RWPE1 (cell line): Measurements from ENCODE around the gene TRABD2B.

Experiments used
- CTCF ChIA-PET: fragments of 350-600 bp; sonication (Branson Sonifier 250); formaldehyde crosslinking; extraction: SDS; loops from one replicate; lab custom pipeline; 2021; lab: Yijun Ruan, JAX
- POLR2A ChIA-PET: fragments of 400-600 bp; formaldehyde crosslinking; extraction: SDS; loops from one replicate; lab custom pipeline; 2020; ENCODE audit warnings: antibody characterized with exemption; ENCODE audit not compliant: low non-redundant PET; lab: Yijun Ruan, JAX
- DNase-seq: peaks from one replicate; pipeline ENCODE4 v3.0.0; 2012; ENCODE audit warnings: low spot score
- H3K27ac ChIP-seq: fragments of 450-650 bp; 2 replicates; pipeline ENCODE4 v1.5.1; 2017
- CTCF ChIP-seq: fragments of 450-650 bp; conservative IDR thresholded peaks from 2 replicates; pipeline ENCODE4 v1.5.1; 2017; ENCODE audit warnings: low read depth, mild to moderate bottlenecking

TRABD2B gene

DNA sequence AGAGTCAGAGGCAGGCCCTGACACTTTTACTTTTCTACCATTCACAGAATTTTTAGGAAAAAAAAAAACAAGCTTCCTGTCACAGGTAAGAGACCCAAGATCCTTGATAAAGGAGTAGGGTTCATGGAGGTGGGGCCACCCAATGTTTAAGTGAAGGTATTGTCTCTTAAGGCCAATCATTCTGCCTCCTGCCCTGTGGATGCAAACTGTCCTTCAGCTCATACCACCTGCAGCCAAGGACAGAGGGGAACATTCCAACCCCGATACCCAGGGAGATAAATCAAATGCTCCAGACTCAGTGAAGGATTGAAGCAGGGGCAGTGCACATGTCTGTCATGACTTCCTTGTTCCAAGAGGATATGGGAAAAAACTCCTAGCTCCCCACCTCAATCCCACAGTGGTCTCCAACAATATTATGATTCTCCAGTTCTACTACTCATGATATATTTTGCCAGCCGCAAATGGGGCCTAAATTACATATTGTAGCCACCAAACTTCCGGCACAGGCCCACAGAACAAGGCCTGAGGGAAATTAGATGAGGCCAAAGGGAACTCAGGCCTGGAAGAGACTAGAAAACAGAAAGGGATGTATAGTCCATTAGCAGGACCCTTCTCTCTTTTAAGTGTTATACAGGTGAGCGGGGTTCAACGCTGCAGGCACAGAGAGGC lies 59.5 kb downstream of the TRABD2B start:
- H3K27ac ChIP-seq: no peak overlapping the region
- no peak for TF ChIP-seq CTCF
- ChIA-PET CTCF (interaction anchor here (0.5 kb wide), 1 partner anchor 241 kb away, joined by 3 read pairs; no protein-coding TSS in a partner anchor), POLR2A (no interaction called here)
- DNase-seq: no peak

- ChIA-PET CTCF (no interaction called here), POLR2A (no interaction called here)
- DNase-seq: no peak
- no peak for TF ChIP-seq CTCF
- H3K27ac ChIP-seq: no peak overlapping the region
These were observed 60.2 kb downstream of the TRABD2B start for GRCh38 chr1:47936916-47937551.

- no peak for DNase-seq
- POLR2A ChIA-PET: no interaction called here
These were observed 61.3 kb downstream of the TRABD2B start for GRCh38 chr1:47935856-47936255.

DNA sequence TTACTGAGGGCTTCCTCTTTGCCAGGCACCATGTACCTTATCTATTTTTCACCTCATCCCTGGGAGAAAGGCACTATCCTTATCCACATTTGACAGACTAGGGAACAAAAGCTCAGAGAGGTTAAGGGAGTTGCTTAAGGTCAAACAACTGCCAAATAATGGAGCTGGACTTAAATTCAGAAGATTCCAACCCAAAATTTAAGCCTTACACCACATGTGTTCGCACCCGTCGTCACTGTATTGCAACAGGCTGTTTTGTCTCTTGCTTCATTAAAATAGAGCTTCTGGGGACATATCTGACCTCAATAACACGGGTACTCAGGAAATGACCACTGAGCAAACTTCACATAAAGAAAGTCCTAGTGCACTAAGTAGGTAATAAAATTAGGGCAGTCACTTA lies 62.0 kb downstream of the TRABD2B start:
- DNase-seq: no peak
- no peak for TF ChIP-seq CTCF
- ChIA-PET POLR2A (no interaction called here), CTCF (interaction anchor here (0.5 kb wide), 1 partner anchor 51 kb away, joined by 4 read pairs; no protein-coding TSS in a partner anchor)
- H3K27ac ChIP-seq: peak overlapping the region; percentile 88

More at GRCh38 chr1:47935856-47936255, 61.3 kb downstream of the TRABD2B start:
- no peak overlapping the region for H3K27ac ChIP-seq
- no peak for TF ChIP-seq CTCF
- CTCF ChIA-PET: interaction anchor here (0.5 kb wide), 1 partner anchor 50 kb away, joined by 4 read pairs; no protein-coding TSS in a partner anchor

DNA sequence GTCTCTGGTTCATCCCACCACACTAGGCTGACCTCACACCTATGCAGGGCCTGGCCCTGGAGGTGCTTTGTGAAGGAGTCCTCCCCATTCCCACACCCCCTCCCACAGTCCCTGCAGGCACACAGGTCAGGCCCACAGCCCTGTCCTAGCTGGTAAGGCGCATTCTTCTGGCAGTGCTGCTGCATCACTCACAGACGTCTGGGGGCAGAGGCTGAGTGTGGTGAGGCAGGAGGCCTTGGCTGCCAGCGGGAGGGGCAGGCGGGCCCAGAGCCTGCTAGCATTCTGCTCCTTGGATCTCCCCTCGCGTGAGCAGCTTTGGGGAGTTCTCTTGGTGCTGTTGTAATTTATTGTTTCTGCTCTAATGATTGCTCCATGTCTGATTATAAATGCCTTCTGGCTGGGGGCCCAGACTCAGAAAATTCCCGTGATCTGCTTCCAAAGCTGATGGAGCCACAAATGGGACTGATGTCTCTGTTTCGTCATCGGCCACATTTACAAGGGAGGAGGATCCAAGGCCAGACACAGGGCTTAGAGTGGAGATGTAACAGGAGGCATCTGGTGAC lies 62.9 kb downstream of the TRABD2B start:
- ChIA-PET CTCF (no interaction called here), POLR2A (no interaction called here)
- peak overlapping the region; percentile 88 for H3K27ac ChIP-seq
- no peak for TF ChIP-seq CTCF
- no peak for DNase-seq

GRCh38 chr1:47932743-47933142 lies 64.4 kb downstream of the TRABD2B start:
- POLR2A ChIA-PET: no interaction called here
- no peak for DNase-seq
- CTCF ChIA-PET: interaction anchor here (0.6 to 0.7 kb wide), 2 partner anchors 55 to 77 kb away, joined by 6 to 11 read pairs; no protein-coding TSS in a partner anchor
- no peak for TF ChIP-seq CTCF
- H3K27ac ChIP-seq: peak overlapping the region; percentile 49
